ENCODE data around the gene MAML3.

MAML3 gene

DNA sequence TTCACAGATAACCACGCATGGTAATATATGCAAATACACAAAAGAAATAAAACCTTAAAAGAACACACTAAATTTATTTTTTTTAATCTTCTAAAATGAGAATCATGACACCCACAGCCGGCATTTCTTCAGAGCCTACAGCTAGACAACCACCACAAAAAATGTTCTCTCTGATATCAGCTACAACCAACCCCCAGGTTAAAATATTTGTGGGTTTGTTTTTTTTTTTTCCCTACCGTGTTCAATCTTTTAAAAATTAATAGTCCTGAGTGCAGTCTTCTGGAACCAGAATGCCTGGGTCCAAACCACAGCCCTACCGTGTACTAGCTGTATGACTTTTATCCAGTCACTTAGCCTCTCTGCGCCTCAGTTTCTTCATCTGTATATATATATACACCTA is 36.0 kb downstream of the MAML3 start:
- Histone ChIP-seq H3K36me3 (ENCODE audit: control insufficient read depth, insufficient read depth, low read length) (no peaks in the 10 kb centered on the region), H3K9ac (ENCODE audit: low read length) (no peak overlapping the region), H3K27me3 (ENCODE audit: control insufficient read depth, insufficient read depth, low read length) (no peaks in the 10 kb centered on the region), H3K27ac (ENCODE audit: low read depth, low read length) (no peak overlapping the region), H3K4me3 (ENCODE audit: low read length) (no peak overlapping the region), H3K4me1 (ENCODE audit: control insufficient read depth, insufficient read depth, low read length) (no peaks in the 10 kb centered on the region)

DNA sequence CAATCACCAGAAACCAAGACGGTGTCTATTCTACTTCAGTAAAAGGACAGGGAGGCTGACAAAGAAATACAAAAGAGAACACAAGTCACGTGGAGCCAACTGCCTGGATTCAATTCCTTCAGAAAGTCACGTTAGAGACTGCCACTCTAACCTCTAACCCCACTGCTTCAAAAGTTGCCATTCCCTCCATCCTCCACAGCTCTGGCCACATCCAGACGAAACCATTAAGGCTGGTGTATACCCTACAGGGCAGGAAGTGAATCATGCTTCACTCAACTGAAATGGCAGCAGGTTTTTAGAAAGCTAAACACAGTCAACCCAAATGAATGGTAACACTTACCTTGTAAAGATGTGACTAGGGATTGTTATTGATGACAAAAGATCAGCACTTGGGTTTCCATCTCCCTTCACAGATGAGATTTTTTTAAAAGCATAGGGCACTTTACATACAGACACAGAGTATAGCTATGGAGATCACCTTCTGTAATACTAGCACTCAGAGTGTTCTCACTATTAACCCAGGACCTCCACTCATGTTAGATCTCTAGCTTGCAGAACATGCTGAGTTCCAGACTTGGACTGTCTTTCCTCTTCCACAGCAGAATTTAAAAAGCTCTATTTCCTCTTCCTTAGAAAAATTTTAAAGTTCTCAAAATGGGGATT is 37.4 kb downstream of the MAML3 start:
- no peaks in the 10 kb centered on the region for H3K4me1 ChIP-seq (ENCODE audit: control insufficient read depth, insufficient read depth, low read length)
- no peaks in the 10 kb centered on the region for H3K27me3 ChIP-seq (ENCODE audit: control insufficient read depth, insufficient read depth, low read length)
- no peak overlapping the region for H3K4me3 ChIP-seq (ENCODE audit: low read length)
- H3K27ac ChIP-seq (ENCODE audit: low read depth, low read length), result no peak overlapping the region
- H3K36me3 ChIP-seq (ENCODE audit: control insufficient read depth, insufficient read depth, low read length), result no peaks in the 10 kb centered on the region
- no peak overlapping the region for H3K9ac ChIP-seq (ENCODE audit: low read length)

DNA sequence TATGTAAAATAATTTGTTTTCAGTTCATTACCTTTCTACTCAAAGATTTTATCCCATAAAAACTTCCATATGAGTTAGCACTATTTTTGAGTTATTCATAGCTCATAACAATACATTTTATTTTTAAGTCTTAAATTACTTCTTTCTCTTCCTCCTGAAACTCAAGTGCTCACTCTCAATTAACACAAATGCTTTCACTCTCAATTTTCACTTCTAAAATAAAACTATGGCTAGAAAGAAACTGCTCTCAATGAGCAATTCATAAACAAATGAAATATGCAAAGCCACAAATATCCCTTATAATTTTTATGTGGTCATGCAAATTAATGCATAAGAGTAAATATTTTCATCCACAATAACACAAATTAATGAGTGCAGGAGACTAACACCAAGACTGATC is 38.8 kb downstream of the MAML3 start:
- Histone ChIP-seq H3K9ac (ENCODE audit: low read length) (no peak overlapping the region), H3K36me3 (ENCODE audit: control insufficient read depth, insufficient read depth, low read length) (no peaks in the 10 kb centered on the region), H3K27ac (ENCODE audit: low read depth, low read length) (no peak overlapping the region), H3K4me3 (ENCODE audit: low read length) (no peak overlapping the region), H3K4me1 (ENCODE audit: control insufficient read depth, insufficient read depth, low read length) (no peaks in the 10 kb centered on the region), H3K27me3 (ENCODE audit: control insufficient read depth, insufficient read depth, low read length) (no peaks in the 10 kb centered on the region)

DNA sequence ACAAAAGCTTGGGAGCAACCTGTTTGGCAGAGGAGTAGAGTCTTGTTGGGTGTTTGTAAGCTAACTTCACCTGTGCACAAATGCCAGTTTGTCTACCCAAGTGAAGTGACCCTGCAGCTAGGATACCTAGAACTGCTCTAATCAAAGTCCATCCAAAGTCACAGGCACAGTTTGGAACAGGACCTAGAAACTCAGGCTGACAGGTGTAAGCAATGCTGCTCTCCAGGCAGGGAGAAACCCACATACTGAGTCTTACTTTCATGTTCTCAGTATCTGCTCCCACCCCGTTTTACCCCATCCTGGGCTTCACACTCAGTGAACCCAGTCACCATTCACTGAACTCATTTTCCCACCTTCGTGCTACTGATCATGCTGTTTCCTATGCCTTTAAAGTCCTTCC is 40.3 kb downstream of the MAML3 start:
- Histone ChIP-seq H3K9ac (ENCODE audit: low read length) (no peak overlapping the region), H3K27ac (ENCODE audit: low read depth, low read length) (no peak overlapping the region), H3K36me3 (ENCODE audit: control insufficient read depth, insufficient read depth, low read length) (no peaks in the 10 kb centered on the region), H3K4me3 (ENCODE audit: low read length) (no peak overlapping the region), H3K4me1 (ENCODE audit: control insufficient read depth, insufficient read depth, low read length) (no peaks in the 10 kb centered on the region), H3K27me3 (ENCODE audit: control insufficient read depth, insufficient read depth, low read length) (no peaks in the 10 kb centered on the region)

GRCh38 chr4:140112576-140112975 is 41.4 kb downstream of the MAML3 start:
- no peak overlapping the region for H3K9ac ChIP-seq (ENCODE audit: low read length)
- no peak overlapping the region for H3K4me3 ChIP-seq (ENCODE audit: low read length)
- no peak overlapping the region for H3K27ac ChIP-seq (ENCODE audit: low read depth, low read length)
- H3K4me1 ChIP-seq (ENCODE audit: control insufficient read depth, insufficient read depth, low read length), result no peaks in the 10 kb centered on the region
- no peaks in the 10 kb centered on the region for H3K36me3 ChIP-seq (ENCODE audit: control insufficient read depth, insufficient read depth, low read length)
- no peaks in the 10 kb centered on the region for H3K27me3 ChIP-seq (ENCODE audit: control insufficient read depth, insufficient read depth, low read length)

DNA sequence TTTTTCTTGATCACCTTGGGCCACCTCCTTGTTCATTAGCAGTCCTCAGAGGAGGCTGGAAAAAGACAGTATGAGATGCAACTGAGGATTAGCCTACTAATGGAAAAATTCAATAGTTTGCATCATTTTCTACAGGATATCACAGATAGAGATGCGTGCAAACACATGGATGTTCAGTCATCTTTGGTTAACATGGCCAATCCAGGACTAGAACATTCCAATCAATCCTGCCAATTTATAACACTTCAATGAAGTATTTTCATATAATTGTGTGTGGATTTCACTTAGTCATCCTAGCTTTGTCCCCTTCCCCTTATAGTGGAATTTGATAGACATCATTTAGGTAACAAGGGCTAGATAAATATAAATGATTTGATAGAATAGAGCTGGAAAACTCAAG is 42.7 kb downstream of the MAML3 start:
- Histone ChIP-seq H3K27me3 (ENCODE audit: control insufficient read depth, insufficient read depth, low read length) (no peaks in the 10 kb centered on the region), H3K4me3 (ENCODE audit: low read length) (no peak overlapping the region), H3K27ac (ENCODE audit: low read depth, low read length) (no peak overlapping the region), H3K36me3 (ENCODE audit: control insufficient read depth, insufficient read depth, low read length) (no peaks in the 10 kb centered on the region), H3K9ac (ENCODE audit: low read length) (no peak overlapping the region), H3K4me1 (ENCODE audit: control insufficient read depth, insufficient read depth, low read length) (no peaks in the 10 kb centered on the region)

- H3K4me3 ChIP-seq (ENCODE audit: low read length), result no peak overlapping the region
- no peaks in the 10 kb centered on the region for H3K36me3 ChIP-seq (ENCODE audit: control insufficient read depth, insufficient read depth, low read length)
- no peaks in the 10 kb centered on the region for H3K27me3 ChIP-seq (ENCODE audit: control insufficient read depth, insufficient read depth, low read length)
- H3K9ac ChIP-seq (ENCODE audit: low read length), result no peak overlapping the region
- no peak overlapping the region for H3K27ac ChIP-seq (ENCODE audit: low read depth, low read length)
- no peaks in the 10 kb centered on the region for H3K4me1 ChIP-seq (ENCODE audit: control insufficient read depth, insufficient read depth, low read length)
These were observed 43.3 kb downstream of the MAML3 start for GRCh38 chr4:140110542-140111215.

- Histone ChIP-seq H3K36me3 (ENCODE audit: control insufficient read depth, insufficient read depth, low read length) (no peaks in the 10 kb centered on the region), H3K9ac (ENCODE audit: low read length) (no peak overlapping the region), H3K27ac (ENCODE audit: low read depth, low read length) (no peak overlapping the region), H3K4me3 (ENCODE audit: low read length) (no peak overlapping the region), H3K4me1 (ENCODE audit: control insufficient read depth, insufficient read depth, low read length) (no peaks in the 10 kb centered on the region), H3K27me3 (ENCODE audit: control insufficient read depth, insufficient read depth, low read length) (no peaks in the 10 kb centered on the region)
These were observed 44.2 kb downstream of the MAML3 start for GRCh38 chr4:140109737-140110136.

DNA sequence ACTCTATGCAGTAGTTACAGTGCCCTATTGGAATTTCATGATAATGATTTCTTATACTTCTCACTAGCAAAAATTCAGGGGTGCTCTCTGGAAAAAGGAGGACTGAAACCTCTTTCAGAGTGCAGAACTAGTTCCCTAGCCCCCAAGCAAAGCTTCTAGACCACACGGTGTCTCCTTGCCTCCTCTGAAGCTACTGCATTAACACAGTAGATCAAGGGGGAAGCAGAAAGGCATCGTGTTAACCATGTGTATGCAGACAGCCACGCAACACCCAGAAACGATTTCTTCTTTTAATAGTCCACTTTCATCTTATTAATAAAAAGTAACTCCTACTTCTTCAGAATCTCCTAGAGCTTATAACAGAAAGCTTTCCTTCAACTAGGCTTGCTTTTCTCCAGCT is 44.7 kb downstream of the MAML3 start:
- Histone ChIP-seq H3K27ac (ENCODE audit: low read depth, low read length) (no peak overlapping the region), H3K4me3 (ENCODE audit: low read length) (no peak overlapping the region), H3K27me3 (ENCODE audit: control insufficient read depth, insufficient read depth, low read length) (no peaks in the 10 kb centered on the region), H3K4me1 (ENCODE audit: control insufficient read depth, insufficient read depth, low read length) (no peaks in the 10 kb centered on the region), H3K36me3 (ENCODE audit: control insufficient read depth, insufficient read depth, low read length) (no peaks in the 10 kb centered on the region), H3K9ac (ENCODE audit: low read length) (no peak overlapping the region)

DNA sequence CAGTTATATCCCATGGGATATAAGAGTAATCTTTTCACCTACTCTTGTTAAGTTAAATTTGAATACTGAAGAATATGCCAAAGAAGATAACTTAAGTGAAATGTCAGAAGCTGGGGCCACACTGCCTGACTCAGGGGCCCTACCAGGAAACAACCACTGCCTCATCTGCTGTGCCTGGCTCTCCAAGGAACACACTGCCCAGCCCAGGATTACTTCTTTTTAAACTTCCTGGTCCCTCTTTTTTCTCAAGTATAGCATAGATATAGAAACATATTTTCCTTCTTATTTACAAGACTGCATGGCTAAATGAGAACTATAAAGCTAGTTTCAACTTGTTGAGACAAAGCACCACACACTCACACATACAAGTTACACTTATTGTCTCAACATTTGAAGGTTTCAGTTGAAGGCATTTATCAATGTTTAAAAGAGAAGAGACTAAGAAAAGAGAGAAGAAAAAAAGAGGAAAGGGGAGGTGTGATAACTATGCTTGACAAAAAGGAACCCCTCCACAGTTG is 45.2 kb downstream of the MAML3 start:
- no peak overlapping the region for H3K27ac ChIP-seq (ENCODE audit: low read depth, low read length)
- H3K27me3 ChIP-seq (ENCODE audit: control insufficient read depth, insufficient read depth, low read length), result no peaks in the 10 kb centered on the region
- H3K36me3 ChIP-seq (ENCODE audit: control insufficient read depth, insufficient read depth, low read length), result no peaks in the 10 kb centered on the region
- H3K4me3 ChIP-seq (ENCODE audit: low read length), result no peak overlapping the region
- no peaks in the 10 kb centered on the region for H3K4me1 ChIP-seq (ENCODE audit: control insufficient read depth, insufficient read depth, low read length)
- no peak overlapping the region for H3K9ac ChIP-seq (ENCODE audit: low read length)

DNA sequence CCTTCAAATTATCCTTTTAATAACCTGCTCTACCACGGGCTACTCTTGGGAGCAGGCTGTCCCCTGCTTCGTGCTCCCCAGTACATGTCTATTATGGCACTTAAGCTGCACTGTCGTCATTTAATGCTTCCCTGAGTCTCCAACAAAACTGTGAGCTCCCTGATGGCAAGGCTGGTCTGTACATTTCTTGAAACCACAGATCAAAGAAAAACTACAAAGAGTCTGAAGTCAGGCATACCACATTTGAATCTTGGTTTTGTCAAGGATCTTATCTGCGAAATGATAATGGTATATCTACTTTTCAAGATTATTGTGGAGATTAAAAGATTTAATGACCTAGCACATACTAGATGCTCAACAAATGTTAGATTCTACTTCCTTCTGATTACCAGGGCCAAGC is 45.7 kb downstream of the MAML3 start:
- no peak overlapping the region for H3K4me3 ChIP-seq (ENCODE audit: low read length)
- H3K9ac ChIP-seq (ENCODE audit: low read length), result no peak overlapping the region
- no peak overlapping the region for H3K27ac ChIP-seq (ENCODE audit: low read depth, low read length)
- no peaks in the 10 kb centered on the region for H3K36me3 ChIP-seq (ENCODE audit: control insufficient read depth, insufficient read depth, low read length)
- H3K27me3 ChIP-seq (ENCODE audit: control insufficient read depth, insufficient read depth, low read length), result no peaks in the 10 kb centered on the region
- peaks cover 2% of the 10 kb centered on the region for H3K4me1 ChIP-seq (ENCODE audit: control insufficient read depth, insufficient read depth, low read length)

DNA sequence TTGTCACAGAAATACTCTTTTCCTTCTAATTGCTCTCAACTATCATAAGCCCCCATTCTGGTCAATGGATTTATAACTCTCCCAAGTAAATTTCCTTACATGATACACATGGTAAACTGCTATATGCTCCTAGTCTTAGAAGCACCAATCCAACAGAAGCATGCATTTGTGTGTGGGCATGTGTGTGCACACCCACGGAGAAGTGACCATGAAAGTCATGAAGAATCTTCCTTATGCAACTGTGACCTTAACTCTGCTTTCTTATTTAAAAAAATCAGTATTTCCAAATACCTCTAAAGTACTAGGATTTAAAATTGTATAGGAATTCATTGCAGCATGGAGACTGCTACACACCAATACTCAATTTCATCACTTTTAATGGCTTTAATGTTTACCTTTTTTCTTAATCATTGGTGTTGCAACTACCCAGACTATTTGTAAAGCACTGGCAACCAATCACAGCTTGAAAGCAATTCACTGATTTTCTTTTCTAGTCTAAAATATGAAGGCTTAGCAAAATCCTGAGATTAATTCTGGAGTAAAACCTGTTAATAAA is 47.6 kb downstream of the MAML3 start:
- H3K27ac ChIP-seq (ENCODE audit: low read depth, low read length), result no peak overlapping the region
- H3K36me3 ChIP-seq (ENCODE audit: control insufficient read depth, insufficient read depth, low read length), result no peaks in the 10 kb centered on the region
- no peak overlapping the region for H3K9ac ChIP-seq (ENCODE audit: low read length)
- peaks cover 2% of the 10 kb centered on the region for H3K4me1 ChIP-seq (ENCODE audit: control insufficient read depth, insufficient read depth, low read length)
- H3K4me3 ChIP-seq (ENCODE audit: low read length), result no peak overlapping the region
- no peaks in the 10 kb centered on the region for H3K27me3 ChIP-seq (ENCODE audit: control insufficient read depth, insufficient read depth, low read length)

DNA sequence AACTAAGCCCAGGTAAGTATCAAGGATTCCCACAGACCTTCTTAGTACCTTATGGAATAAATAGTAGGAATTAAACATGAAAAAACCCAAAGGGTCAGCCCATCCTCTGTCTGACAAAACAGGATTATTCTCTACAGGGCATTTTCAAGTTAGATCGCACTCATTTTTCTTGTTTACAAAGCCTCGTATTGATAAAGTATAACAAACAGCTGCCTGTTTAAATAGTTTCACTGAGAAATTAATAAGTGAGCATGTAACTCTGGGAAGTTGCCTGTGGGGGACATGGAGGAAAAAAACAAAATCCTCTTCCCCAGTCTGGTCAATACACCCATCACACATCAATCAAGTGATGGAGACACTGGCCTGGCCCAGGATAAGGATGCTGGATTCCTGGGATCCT is 48.5 kb downstream of the MAML3 start:
- Histone ChIP-seq H3K36me3 (ENCODE audit: control insufficient read depth, insufficient read depth, low read length) (no peaks in the 10 kb centered on the region), H3K27me3 (ENCODE audit: control insufficient read depth, insufficient read depth, low read length) (no peaks in the 10 kb centered on the region), H3K4me3 (ENCODE audit: low read length) (no peak overlapping the region), H3K9ac (ENCODE audit: low read length) (no peak overlapping the region), H3K27ac (ENCODE audit: low read depth, low read length) (no peak overlapping the region), H3K4me1 (ENCODE audit: control insufficient read depth, insufficient read depth, low read length) (peaks cover 2% of the 10 kb centered on the region)
